Measurements from ENCODE around the gene SERINC4. TPM values are rescaled to one million over a fixed set of nuclear protein-coding genes. Genes with fewer than 3 reads are reported as not detected.

Gene SERINC4
- total and polyA plus RNA-seq, 9 of the 15 experiments (the other 6 are each of a cell fraction or from before 2014, with no cell fraction given), result 0.14 to 0.86 (median 0.18) TPM; not detected in 2

- H4K20me1 ChIP-seq (replicated peaks; ENCODE audit: control insufficient read depth, insufficient read depth, low read length), result no peaks in the 10 kb centered on the region
- H3K9me1 ChIP-seq (ENCODE audit: control insufficient read depth, insufficient read depth, low read length), result no peaks in the 10 kb centered on the region
- CTCF ChIA-PET (ENCODE audit: low intra/inter-chr PET ratio), result no interaction called here
- in situ Hi-C loops (cut with MboI) (no loop called here), intact Hi-C loops (cut with micrococcal nuclease) (no loop called here)
- WGBS (ENCODE audit: insufficient coverage, low coverage, missing lambda C conversion rate), result 82% methylated on average over 6 of the region's 6 CpGs
- H3K27me3 ChIP-seq (ENCODE audit: control insufficient read depth in 2 of 2, insufficient read depth in 2 of 2, low read length in 2 of 2), result no peaks in the 10 kb centered on the region
- H3K36me3 ChIP-seq (ENCODE audit: control insufficient read depth, insufficient read depth, low read length), result peaks cover 96% of the 10 kb centered on the region
- H3K4me3 ChIP-seq, result no peak overlapping the region
- no peaks in the 10 kb centered on the region for H3K79me2 ChIP-seq (ENCODE audit: control insufficient read depth, insufficient read depth, low read length)
- H3K4me2 ChIP-seq (ENCODE audit: insufficient read depth, low read length), result no peak overlapping the region
- no peak for FAIRE-seq
- H3K27ac ChIP-seq (ENCODE audit: extremely low read depth, low read depth, low read length), result no peak overlapping the region
- TF ChIP-seq, protein P1, sequence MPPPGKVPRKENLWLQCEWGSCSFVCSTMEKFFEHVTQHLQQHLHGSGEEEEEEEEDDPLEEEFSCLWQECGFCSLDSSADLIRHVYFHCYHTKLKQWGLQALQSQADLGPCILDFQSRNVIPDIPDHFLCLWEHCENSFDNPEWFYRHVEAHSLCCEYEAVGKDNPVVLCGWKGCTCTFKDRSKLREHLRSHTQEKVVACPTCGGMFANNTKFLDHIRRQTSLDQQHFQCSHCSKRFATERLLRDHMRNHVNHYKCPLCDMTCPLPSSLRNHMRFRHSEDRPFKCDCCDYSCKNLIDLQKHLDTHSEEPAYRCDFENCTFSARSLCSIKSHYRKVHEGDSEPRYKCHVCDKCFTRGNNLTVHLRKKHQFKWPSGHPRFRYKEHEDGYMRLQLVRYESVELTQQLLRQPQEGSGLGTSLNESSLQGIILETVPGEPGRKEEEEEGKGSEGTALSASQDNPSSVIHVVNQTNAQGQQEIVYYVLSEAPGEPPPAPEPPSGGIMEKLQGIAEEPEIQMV (tag; conservative IDR thresholded peaks at IDR 0.05; ENCODE audit: low read depth), result no peak
- TF ChIP-seq ZNF316 (IDR thresholded peaks at IDR 0.05), result peak; percentile 62
- H3K4me1 ChIP-seq (replicated peaks in 1 of 2; ENCODE audit: control insufficient read depth in 2 of 2, insufficient read depth in 2 of 2, low read length in 2 of 2), result no peaks in the 10 kb centered on the region
- no peak for ATAC-seq
- DNase-seq (ENCODE audit: extremely low read depth in 1 of 4, low spot score in 3 of 4), result peak in 1 of 4 experiments; percentile 4
- H3K9ac ChIP-seq (ENCODE audit: insufficient read depth in 1 of 2, low read depth in 2 of 2, low read length in 2 of 2), result no peak overlapping the region
- no peak overlapping the region for H2AFZ ChIP-seq (ENCODE audit: low read depth, low read length)
- no TSS peak for BruUV-seq (replicated peaks)
- POLR2A ChIA-PET, result interaction anchor here (0.6 to 2.8 kb wide), 2 partner anchors 8 to 12 kb away, joined by 4 to 10 read pairs; no protein-coding TSS in a partner anchor
- no peaks in the 10 kb centered on the region for H3K9me3 ChIP-seq (replicated peaks; ENCODE audit: control insufficient read depth, insufficient read depth, low read depth, low read length)
Measured at GRCh38 chr15:43762824-43763223, 37.2 kb downstream of the SERINC4 start.

DNA sequence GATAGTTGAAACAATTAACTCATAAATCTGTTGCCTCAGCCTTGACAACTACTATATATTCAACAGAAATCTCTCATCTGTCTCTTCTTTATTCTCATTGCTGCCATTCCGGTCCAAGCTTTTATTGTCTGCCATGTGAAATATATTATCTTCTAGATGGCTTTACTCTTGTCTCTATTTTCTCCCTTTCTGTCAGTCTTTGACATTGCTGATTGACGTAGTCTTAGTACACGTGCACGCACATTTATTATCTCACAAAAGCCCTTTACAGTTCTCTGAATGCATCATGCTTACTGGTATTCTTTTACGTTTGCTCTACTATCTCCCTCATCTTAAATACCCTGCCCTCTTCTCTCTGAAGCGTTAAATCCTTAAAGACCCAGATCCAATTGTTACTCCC, 48.1 kb downstream of the SERINC4 start:
- ChIA-PET POLR2A (no interaction called here), CTCF (ENCODE audit: low intra/inter-chr PET ratio) (no interaction called here)
- Histone ChIP-seq H3K9me3 (replicated peaks; ENCODE audit: control insufficient read depth, insufficient read depth, low read depth, low read length) (no peaks in the 10 kb centered on the region), H3K9ac (ENCODE audit: insufficient read depth in 1 of 2, low read depth in 2 of 2, low read length in 2 of 2) (no peak overlapping the region), H3K4me1 (replicated peaks in 1 of 2; ENCODE audit: control insufficient read depth in 2 of 2, insufficient read depth in 2 of 2, low read length in 2 of 2) (peaks cover 0 to 8% of the 10 kb centered on the region in 2 experiments; a peak in 2 of 5 replicates), H3K9me1 (ENCODE audit: control insufficient read depth, insufficient read depth, low read length) (no peaks in the 10 kb centered on the region), H2AFZ (ENCODE audit: low read depth, low read length) (no peak overlapping the region), H3K79me2 (ENCODE audit: control insufficient read depth, insufficient read depth, low read length) (peaks cover 90% of the 10 kb centered on the region), H3K27ac (ENCODE audit: extremely low read depth, low read depth, low read length) (no peak overlapping the region), H4K20me1 (replicated peaks; ENCODE audit: control insufficient read depth, insufficient read depth, low read length) (peaks cover 22% of the 10 kb centered on the region; the same call in 1 of the 2 replicates), H3K36me3 (ENCODE audit: control insufficient read depth, insufficient read depth, low read length) (peaks cover 82% of the 10 kb centered on the region), H3K27me3 (ENCODE audit: control insufficient read depth in 2 of 2, insufficient read depth in 2 of 2, low read length in 2 of 2) (no peaks in the 10 kb centered on the region), H3K4me3 (no peak overlapping the region), H3K4me2 (ENCODE audit: insufficient read depth, low read length) (no peak overlapping the region)
- ATAC-seq (no peak), DNase-seq (ENCODE audit: extremely low read depth in 1 of 4, low spot score in 3 of 4) (no peak), FAIRE-seq (no peak)
- no TSS peak for BruUV-seq (replicated peaks)
- 66% methylated on average over 6 of the region's 6 CpGs for WGBS (ENCODE audit: insufficient coverage, low coverage, missing lambda C conversion rate)
- intact Hi-C loops (cut with micrococcal nuclease), result no loop called here
- in situ Hi-C loops (cut with MboI), result no loop called here
- TF ChIP-seq POLR2G (IDR thresholded peaks at IDR 0.05; ENCODE audit: low read depth, low read length), result no peak
- no peak for TF ChIP-seq KDM2B (CRISPR knock-in tag; IDR thresholded peaks at IDR 0.05)
- TF ChIP-seq, protein P2, sequence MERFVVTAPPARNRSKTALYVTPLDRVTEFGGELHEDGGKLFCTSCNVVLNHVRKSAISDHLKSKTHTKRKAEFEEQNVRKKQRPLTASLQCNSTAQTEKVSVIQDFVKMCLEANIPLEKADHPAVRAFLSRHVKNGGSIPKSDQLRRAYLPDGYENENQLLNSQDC (CRISPR knock-in tag; IDR thresholded peaks at IDR 0.05), result no peak
- TF ChIP-seq SNAPC5 (CRISPR knock-in tag; IDR thresholded peaks at IDR 0.05), result no peak
- no peak for TF ChIP-seq THRAP3 (IDR thresholded peaks at IDR 0.05; ENCODE audit: borderline replicate concordance)
- TF ChIP-seq CHAMP1 (IDR thresholded peaks at IDR 0.05), result no peak
- TF ChIP-seq ETV5 (CRISPR knock-in tag; IDR thresholded peaks at IDR 0.05; ENCODE audit: low read depth), result no peak
- no peak for TF ChIP-seq CBFB (CRISPR knock-in tag; IDR thresholded peaks at IDR 0.05)
- TF ChIP-seq TAL1 (IDR thresholded peaks at IDR 0.05), result no peak
- no peak for TF ChIP-seq MCM7 (IDR thresholded peaks at IDR 0.05)
